GM12875 (cell line): ENCODE data around the gene CCBE1.

Experiments used
- H3K4me3 ChIP-seq: one replicate; pipeline ENCODE4 v1.5.1; 2011; ENCODE audit warnings: low read depth, low read length, control low read depth
- CTCF ChIP-seq: IDR thresholded peaks from 2 replicates; pipeline ENCODE4 v1.5.1; 2011; ENCODE audit warnings: low read depth, mild to moderate bottlenecking, control low read depth, inconsistent platforms, low read length, moderate library complexity, borderline replicate concordance; ENCODE audit not compliant: insufficient read depth

Gene CCBE1

GRCh38 chr18:59736061-59736460 lies 38.8 kb upstream of the CCBE1 start:
- TF ChIP-seq CTCF: no peak

GRCh38 chr18:59735269-59735860 lies 38.1 kb upstream of the CCBE1 start:
- no peak for TF ChIP-seq CTCF
- H3K4me3 ChIP-seq: no peak overlapping the region

More at GRCh38 chr18:59736061-59736460, 38.8 kb upstream of the CCBE1 start:
- no peak overlapping the region for H3K4me3 ChIP-seq

- no peak for TF ChIP-seq CTCF
- H3K4me3 ChIP-seq: no peak overlapping the region
Observed at GRCh38 chr18:59733421-59733820, 36.2 kb upstream of the CCBE1 start.

GRCh38 chr18:59730896-59731295 lies 33.7 kb upstream of the CCBE1 start:
- no peak overlapping the region for H3K4me3 ChIP-seq
- no peak for TF ChIP-seq CTCF

GRCh38 chr18:59729781-59730180 lies 32.6 kb upstream of the CCBE1 start:
- TF ChIP-seq CTCF: no peak
- H3K4me3 ChIP-seq: no peak overlapping the region

GRCh38 chr18:59728816-59729215 lies 31.6 kb upstream of the CCBE1 start:
- no peak for TF ChIP-seq CTCF
- no peak overlapping the region for H3K4me3 ChIP-seq

- no peak for TF ChIP-seq CTCF
- H3K4me3 ChIP-seq: no peak overlapping the region
Observed at GRCh38 chr18:59725142-59725541, 27.9 kb upstream of the CCBE1 start.
